Panc1 (cell line): ENCODE measurements around the gene PLXNA2.

Source experiments
- POLR2AphosphoS5 ChIP-seq: IDR thresholded peaks from 2 replicates; pipeline ENCODE4 v1.6.1; 2012; ENCODE audit warnings: mild to moderate bottlenecking, low read depth, low read length, moderate library complexity
- SIN3A ChIP-seq: IDR thresholded peaks from 2 replicates; pipeline ENCODE4 v1.6.1; 2012; ENCODE audit warnings: low read depth, mild to moderate bottlenecking, low read length, moderate library complexity, borderline replicate concordance; ENCODE audit not compliant: insufficient read depth
- TF ChIP-seq, protein P1 (sequence below): fragments of 450-650 bp; IDR thresholded peaks from 2 replicates; pipeline ENCODE4 v1.5.1; 2017; ENCODE audit warnings: mild to moderate bottlenecking
- TF ChIP-seq, protein P2 (sequence below), 2 experiments: IDR thresholded peaks; 2 replicates each; pipeline ENCODE4 v1.6.1; 2011 to 2012; ENCODE audit warnings: low read depth in 2 of 2, control low read depth in 1 of 2, low read length in 1 of 2, mild to moderate bottlenecking in 1 of 2, moderate library complexity in 1 of 2; ENCODE audit not compliant: insufficient read depth in 1 of 2

DNA sequence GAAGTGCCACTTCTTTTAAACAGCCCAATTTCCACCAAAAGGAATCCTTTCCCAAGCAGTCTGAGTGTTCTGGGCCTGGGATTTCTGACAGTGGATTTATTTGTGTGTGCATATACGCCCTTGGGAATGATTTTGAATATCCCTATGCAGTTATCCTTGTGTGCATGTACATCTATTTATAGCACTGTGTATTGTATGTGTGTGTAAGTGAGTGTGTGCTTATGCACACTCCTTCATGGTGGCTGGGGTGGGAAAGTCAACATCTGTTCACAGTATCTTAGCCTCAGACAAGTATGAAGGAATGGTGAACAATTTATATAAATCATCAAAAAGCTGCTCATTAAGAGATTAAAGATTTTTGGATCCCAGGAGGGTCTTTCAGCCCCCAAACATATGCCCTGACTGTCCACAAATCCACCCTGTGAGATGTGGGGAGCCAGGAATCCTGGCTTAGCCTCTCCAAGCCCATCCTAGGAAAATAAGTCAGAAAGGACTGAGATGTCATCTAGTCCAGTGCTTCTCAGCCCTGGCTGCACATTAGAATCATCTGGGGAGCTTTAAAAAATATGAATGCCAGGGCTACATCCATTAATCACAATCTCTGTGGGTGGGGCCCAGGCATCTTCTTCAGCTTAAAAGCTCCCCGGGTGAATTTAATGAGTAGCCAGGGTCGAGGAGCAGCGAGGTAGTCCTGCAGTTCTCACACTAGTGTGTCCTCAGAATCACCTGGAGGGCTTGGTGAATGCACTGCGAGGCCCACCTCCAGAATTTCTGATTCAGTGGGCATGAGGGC, 101.4 kb downstream of the PLXNA2 start:
- TF ChIP-seq, protein P1, sequence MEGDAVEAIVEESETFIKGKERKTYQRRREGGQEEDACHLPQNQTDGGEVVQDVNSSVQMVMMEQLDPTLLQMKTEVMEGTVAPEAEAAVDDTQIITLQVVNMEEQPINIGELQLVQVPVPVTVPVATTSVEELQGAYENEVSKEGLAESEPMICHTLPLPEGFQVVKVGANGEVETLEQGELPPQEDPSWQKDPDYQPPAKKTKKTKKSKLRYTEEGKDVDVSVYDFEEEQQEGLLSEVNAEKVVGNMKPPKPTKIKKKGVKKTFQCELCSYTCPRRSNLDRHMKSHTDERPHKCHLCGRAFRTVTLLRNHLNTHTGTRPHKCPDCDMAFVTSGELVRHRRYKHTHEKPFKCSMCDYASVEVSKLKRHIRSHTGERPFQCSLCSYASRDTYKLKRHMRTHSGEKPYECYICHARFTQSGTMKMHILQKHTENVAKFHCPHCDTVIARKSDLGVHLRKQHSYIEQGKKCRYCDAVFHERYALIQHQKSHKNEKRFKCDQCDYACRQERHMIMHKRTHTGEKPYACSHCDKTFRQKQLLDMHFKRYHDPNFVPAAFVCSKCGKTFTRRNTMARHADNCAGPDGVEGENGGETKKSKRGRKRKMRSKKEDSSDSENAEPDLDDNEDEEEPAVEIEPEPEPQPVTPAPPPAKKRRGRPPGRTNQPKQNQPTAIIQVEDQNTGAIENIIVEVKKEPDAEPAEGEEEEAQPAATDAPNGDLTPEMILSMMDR: no peak
- no peak for TF ChIP-seq POLR2AphosphoS5
- TF ChIP-seq, protein P2, sequence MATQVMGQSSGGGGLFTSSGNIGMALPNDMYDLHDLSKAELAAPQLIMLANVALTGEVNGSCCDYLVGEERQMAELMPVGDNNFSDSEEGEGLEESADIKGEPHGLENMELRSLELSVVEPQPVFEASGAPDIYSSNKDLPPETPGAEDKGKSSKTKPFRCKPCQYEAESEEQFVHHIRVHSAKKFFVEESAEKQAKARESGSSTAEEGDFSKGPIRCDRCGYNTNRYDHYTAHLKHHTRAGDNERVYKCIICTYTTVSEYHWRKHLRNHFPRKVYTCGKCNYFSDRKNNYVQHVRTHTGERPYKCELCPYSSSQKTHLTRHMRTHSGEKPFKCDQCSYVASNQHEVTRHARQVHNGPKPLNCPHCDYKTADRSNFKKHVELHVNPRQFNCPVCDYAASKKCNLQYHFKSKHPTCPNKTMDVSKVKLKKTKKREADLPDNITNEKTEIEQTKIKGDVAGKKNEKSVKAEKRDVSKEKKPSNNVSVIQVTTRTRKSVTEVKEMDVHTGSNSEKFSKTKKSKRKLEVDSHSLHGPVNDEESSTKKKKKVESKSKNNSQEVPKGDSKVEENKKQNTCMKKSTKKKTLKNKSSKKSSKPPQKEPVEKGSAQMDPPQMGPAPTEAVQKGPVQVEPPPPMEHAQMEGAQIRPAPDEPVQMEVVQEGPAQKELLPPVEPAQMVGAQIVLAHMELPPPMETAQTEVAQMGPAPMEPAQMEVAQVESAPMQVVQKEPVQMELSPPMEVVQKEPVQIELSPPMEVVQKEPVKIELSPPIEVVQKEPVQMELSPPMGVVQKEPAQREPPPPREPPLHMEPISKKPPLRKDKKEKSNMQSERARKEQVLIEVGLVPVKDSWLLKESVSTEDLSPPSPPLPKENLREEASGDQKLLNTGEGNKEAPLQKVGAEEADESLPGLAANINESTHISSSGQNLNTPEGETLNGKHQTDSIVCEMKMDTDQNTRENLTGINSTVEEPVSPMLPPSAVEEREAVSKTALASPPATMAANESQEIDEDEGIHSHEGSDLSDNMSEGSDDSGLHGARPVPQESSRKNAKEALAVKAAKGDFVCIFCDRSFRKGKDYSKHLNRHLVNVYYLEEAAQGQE (IDR thresholded peaks at IDR 0.05; ENCODE audit: insufficient read depth in 1 of 2, low read depth in 2 of 2, low read length in 1 of 2): no peak
- TF ChIP-seq SIN3A: no peak
